Kidney epithelial cell (primary cell): ENCODE results near the gene CCL16. TPM values are rescaled to one million over a fixed set of nuclear protein-coding genes. Genes with fewer than 3 reads are reported as not detected.

Experiments used
- DNase-seq: peaks from one replicate; pipeline ENCODE4 v3.0.0-alpha.2; 2010; ENCODE audit warnings: low read depth
- H3K27me3 ChIP-seq: 2 replicates; pipeline ENCODE4 v1.6.0; 2011; ENCODE audit warnings: low read length; ENCODE audit not compliant: control insufficient read depth, insufficient read depth
- H3K36me3 ChIP-seq: 2 replicates; pipeline ENCODE4 v1.5.1; 2011; ENCODE audit warnings: low read length; ENCODE audit not compliant: control insufficient read depth, insufficient read depth
- H3K4me3 ChIP-seq: 2 replicates; pipeline ENCODE4 v1.5.1; 2011; ENCODE audit warnings: low read depth, mild to moderate bottlenecking, control low read depth, low read length
- CTCF ChIP-seq: IDR thresholded peaks from 2 replicates; pipeline ENCODE4 v1.5.1; 2011; ENCODE audit warnings: mild to moderate bottlenecking, moderate library complexity, low read length, control low read depth, inconsistent platforms; ENCODE audit not compliant: insufficient read depth, poor library complexity, severe bottlenecking
- total RNA-seq: library from RNA; depleted of rRNA; stranded (reverse); fragments of >200 nt; gene quantifications from 2 replicates; pipeline ENCODE4 v1.2.3, GENCODE V29; 2015

The CCL16 gene
- total RNA-seq, 1 donor from 2014 or later, result not detected

- no peak for DNase-seq
- no peaks in the 10 kb centered on the region for H3K27me3 ChIP-seq
- H3K4me3 ChIP-seq, result no peak overlapping the region
- no peak for TF ChIP-seq CTCF
- no peaks in the 10 kb centered on the region for H3K36me3 ChIP-seq
These were observed 12.7 kb downstream of the CCL16 start for GRCh38 chr17:35968520-35969054.

GRCh38 chr17:35965272-35965671, 16.0 kb downstream of the CCL16 start:
- DNase-seq, result no peak
- H3K4me3 ChIP-seq, result no peak overlapping the region
- TF ChIP-seq CTCF, result no peak
- H3K36me3 ChIP-seq, result no peaks in the 10 kb centered on the region
- H3K27me3 ChIP-seq, result no peaks in the 10 kb centered on the region

- DNase-seq, result no peak
- Histone ChIP-seq H3K27me3 (no peaks in the 10 kb centered on the region), H3K36me3 (no peaks in the 10 kb centered on the region), H3K4me3 (no peak overlapping the region)
- TF ChIP-seq CTCF, result no peak
These were observed 17.6 kb downstream of the CCL16 start for GRCh38 chr17:35963663-35964062.

GRCh38 chr17:35953720-35954119, 27.6 kb downstream of the CCL16 start:
- H3K27me3 ChIP-seq, result peaks cover 3% of the 10 kb centered on the region
- no peak for DNase-seq
- no peaks in the 10 kb centered on the region for H3K36me3 ChIP-seq
- no peak for TF ChIP-seq CTCF
- no peak overlapping the region for H3K4me3 ChIP-seq

GRCh38 chr17:35949401-35949800, 31.9 kb downstream of the CCL16 start:
- DNase-seq, result no peak
- Histone ChIP-seq H3K4me3 (no peak overlapping the region), H3K27me3 (peaks cover 3% of the 10 kb centered on the region), H3K36me3 (no peaks in the 10 kb centered on the region)
- no peak for TF ChIP-seq CTCF

- no peak for TF ChIP-seq CTCF
- Histone ChIP-seq H3K4me3 (no peak overlapping the region), H3K27me3 (peaks cover 3% of the 10 kb centered on the region), H3K36me3 (no peaks in the 10 kb centered on the region)
- DNase-seq, result no peak
These were observed 33.2 kb downstream of the CCL16 start for GRCh38 chr17:35948092-35948491.
